Stimulated activated CD8-positive, alpha-beta memory T cell treated with anti-CD3 and anti-CD28 coated beads, Interleukin-15, amount 100 ng/mL, for 4 hours (primary cell): ENCODE data around the gene SETSIP.
"Not testable (repeated sequence)": the region's sequence is repeated elsewhere in the genome, so short reads cannot be mapped to it uniquely, and the experiment has no call there.

ENCODE experiments used
- DNase-seq, 2 donors: peaks; one replicate each; pipeline ENCODE4 v3.0.0-alpha.2; 2020; ENCODE audit warnings: low read depth in 2 of 2

Gene SETSIP

GRCh38 chr1:92051948-92052347 lies 23.3 kb downstream of the SETSIP start:
- no peak for DNase-seq

DNA sequence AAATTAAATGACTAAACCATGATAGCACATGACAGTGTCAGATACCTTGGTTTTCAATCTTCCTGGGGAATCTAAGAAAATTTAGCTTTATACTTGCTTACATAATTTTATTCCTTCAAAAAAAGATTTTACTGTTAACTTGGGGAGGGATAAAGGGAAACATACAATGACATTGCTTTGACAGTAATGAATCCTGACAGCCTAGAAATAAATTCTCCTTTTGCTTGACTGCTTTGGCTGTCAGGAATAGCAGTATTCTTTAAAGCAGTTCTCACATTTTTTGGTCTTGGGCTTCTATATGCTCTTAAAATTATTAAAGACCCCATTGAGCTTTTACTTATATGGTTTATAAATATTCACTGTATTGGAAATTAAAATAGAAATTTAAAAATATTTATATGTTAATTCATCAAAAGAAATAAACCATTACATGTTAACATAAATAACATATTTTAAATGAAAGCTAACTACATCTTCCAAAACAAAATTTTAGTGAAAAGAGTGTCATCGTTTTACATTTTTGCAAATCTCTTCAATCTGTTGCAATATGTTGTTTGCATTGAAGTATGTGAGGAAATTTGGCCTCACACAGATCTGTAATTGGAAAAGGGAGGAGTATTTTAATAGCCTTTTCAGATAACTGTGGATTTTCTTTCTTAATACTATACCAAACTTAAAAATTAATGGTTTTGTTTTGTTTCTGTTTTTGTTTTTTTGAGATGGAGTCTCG lies 29.3 kb downstream of the SETSIP start:
- DNase-seq, result no peak

DNA sequence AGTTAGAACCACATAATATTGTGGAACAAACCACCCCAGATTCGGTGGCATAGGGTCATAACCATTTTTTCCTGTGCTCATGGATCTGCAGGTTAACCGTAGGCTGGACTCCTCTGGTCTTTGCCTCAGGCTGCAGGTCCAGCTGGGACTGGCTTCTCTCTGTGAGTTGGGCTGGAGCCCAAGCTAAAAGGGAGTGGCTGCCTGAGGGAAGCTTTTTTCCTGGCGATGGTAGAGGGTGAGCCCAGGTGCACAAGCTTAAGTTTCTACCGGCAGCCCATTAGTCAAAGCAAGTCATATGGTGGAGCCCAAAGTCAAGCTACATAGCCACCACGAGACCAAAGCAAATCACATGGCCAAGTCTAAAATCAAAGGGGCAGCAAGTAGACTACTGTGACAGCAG lies 31.6 kb downstream of the SETSIP start:
- no peak for DNase-seq

DNA sequence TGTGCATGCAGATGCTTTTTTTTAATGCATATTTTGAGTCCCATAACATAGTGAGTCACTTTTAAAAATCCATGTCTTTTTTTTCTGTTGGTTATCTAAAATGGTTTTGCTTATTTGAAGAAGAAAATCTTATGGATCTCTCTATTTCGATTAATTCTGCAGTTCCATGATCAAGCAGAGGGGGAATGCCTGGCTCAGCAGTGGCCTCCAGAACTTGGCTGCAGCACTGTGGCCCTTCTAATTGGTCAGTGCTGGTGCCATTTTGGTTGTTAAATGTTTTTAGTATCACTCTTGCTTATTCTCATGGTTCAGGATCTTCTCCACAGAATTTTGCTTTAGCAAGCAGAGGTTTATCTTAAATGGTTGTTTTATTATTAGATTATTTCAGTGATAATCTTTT lies 34.2 kb downstream of the SETSIP start:
- no peak for DNase-seq

DNA sequence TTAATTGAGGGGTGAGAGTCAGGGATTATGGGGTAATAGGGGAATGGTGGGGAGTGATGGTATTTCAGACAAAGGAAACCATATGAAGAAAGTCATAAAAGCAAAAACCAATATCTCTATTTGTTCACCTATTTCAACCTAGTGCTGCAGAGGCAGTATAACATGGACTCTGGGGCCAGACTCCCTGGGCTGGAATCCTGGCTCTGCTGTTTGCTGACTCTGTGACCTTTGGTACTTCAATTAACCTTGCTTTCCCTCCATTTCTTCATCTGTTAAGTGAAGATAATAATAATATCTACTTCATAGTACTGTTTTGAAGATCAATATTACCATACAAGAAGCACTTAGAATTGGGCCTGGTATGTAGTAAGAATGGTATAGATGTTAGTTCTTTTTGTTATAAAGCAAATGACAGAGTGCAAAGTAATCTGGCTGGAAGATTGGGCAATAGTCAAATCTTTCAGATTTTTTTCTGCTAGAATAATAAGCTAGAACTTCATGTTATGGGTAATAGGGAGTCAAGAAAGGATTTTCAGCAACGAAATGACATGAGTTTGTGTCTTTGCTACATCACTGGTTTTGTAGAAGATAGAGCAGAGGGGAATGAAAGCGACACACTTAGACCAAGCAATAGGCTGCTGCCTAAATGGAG lies 36.4 kb downstream of the SETSIP start:
- no peak for DNase-seq

- DNase-seq, result no peak
Observed at GRCh38 chr1:92037400-92037799, 37.8 kb downstream of the SETSIP start.

DNA sequence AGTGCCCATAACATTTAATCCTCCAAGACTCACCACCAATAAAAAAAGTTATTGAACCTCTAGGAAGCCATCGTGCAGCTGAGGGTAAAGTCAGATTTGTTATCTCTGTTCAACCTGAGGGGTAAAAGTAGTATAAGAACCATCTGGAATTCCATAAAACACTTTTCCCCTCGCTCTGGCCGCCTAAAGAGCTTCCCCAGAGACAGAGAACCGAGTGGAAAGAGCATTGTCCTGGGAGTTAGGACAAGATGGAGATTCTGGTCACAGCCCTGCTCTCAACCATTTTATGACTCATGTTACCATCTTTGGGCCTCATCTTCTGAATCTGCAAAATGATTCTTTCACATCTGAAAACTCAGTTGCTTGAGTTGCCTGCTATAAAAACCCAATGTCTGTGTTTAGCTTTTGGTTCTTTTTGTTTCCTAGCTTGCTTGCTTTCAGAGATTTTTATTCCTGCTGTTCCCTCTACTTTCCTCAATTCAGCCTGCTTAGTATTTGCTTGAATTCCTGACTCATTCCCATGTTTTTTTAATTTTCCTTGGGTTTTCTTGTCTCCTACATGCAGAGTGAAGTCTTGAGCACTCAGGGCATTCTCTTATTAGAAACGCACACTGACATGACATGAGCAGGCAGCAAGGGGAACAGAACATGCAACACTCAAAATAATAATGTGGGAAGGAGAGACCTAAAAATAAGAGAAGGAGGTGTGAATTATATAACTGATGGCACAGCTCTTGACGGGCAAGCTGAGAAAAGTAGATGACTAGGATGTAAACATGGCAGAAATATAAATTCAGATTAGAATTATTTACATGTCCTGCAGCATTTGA lies 43.7 kb downstream of the SETSIP start:
- DNase-seq, result no peak

DNA sequence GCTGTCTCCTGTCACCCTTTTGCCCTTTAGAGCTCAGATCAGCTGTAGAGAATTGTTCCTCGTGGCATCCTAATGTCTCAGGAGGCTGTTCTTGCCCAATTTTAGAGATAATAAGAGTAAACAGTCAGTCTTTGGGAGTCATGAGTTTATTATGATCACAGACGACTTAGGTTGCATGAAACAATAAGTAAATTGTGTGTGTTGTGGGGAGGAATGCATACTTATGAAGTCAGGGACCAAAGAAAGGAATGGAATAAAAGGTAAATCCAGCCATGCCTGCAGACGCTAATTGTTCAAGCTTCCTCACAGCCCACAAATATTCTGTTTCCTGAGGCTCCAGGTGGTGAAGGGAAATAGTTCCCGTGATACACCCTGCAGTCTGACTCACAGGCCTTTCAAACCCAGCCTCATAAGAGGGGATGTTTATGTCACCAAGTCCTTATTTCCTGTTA lies 44.5 kb downstream of the SETSIP start:
- no peak for DNase-seq

GRCh38 chr1:92029241-92029922 lies 45.8 kb downstream of the SETSIP start:
- DNase-seq, result no peak

DNA sequence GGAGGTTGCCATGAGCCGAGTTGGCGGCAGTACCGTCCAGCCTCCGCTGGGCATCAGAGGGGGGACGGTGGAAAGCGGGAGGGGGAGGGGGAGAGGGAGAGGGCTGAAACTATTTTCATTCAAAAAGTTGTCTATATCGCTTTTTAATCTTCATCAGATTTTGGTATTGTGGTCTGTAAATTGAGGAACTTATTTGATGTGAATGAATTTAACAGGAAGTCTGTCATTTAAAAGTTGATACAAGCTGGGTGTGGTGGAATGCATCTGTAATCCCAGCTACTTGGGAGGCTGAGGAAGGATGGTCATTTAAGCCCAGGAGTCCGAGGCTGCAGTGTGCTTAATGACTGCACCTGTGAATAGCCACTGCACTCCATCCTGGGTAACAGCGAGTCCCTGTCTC lies 48.4 kb downstream of the SETSIP start:
- no peak for DNase-seq

GRCh38 chr1:92026042-92026441 lies 49.2 kb downstream of the SETSIP start:
- DNase-seq, result not testable (repeated sequence)
